ENCODE results near the gene MFAP3. TPM values are rescaled to one million over a fixed set of nuclear protein-coding genes. Genes with fewer than 3 reads are reported as not detected.

Gene MFAP3
- total RNA-seq, 1 experiment from 2014 or later = 25.9 TPM

DNA sequence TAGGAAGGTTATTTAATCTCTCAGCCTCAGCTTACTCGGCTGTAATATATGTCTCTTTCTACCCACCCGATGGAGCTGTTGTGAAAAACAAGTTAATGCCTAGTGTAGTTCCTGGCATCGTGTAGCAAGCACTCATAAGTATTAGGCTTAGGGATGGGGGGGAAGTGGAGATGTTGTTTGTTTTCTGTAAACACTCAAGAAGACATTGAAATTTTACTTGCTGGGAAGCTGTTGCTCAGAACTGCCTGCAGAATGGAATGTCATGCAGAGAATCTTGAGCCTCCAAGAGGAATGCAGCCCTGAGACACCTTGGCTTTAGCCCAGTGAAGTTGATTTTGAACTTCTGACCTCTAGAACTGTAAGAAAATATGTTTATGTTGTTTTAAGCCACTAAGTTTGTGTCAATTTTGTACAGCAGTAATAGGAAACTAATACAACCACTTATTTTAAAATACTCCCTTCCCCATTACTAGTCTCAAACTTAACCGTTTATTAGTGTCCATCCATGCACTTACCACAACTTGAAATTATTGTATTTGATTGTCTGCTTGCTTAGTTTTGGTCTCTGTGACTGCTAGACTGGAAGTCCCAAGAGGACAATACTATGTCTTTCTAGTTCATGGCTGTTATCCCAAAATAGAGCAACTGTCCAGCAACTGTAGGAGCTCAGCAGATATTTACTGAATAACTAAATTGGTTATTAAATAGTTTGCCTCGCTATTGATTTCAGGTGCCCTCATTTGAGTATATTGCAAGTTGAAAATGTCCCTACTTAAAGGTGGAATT is 53.8 kb downstream of the MFAP3 start:
- no peaks in the 10 kb centered on the region for H3K27me3 ChIP-seq (ENCODE audit: control insufficient read depth, insufficient read depth, low read length)
- DNase-seq = no peak
- no peaks in the 10 kb centered on the region for H3K36me3 ChIP-seq (replicated peaks; ENCODE audit: control insufficient read depth, insufficient read depth, low read length)
- no peak overlapping the region for H3K4me3 ChIP-seq (ENCODE audit: insufficient read depth, low read depth, low read length)

DNA sequence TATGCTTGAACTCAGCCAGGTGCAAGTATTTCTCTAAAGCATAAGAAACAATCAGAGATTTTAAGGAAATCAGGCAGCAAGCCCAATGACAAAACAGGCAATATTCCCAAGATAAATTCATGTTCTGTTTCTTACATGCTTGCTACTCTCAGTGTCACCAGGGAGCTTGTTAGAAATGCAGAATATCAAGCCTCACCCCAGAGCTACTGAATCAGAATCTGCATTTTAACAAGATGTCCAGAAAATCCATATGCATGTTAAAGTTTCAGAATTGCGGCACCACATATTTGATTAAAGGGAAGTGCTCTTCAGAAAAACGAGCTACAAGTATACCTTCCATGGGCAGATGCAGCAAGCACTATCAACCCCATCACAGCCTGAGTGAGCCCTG is 54.4 kb downstream of the MFAP3 start:
- H3K27me3 ChIP-seq (ENCODE audit: control insufficient read depth, insufficient read depth, low read length) = no peaks in the 10 kb centered on the region
- DNase-seq = no peak
- no peak overlapping the region for H3K4me3 ChIP-seq (ENCODE audit: insufficient read depth, low read depth, low read length)
- no peaks in the 10 kb centered on the region for H3K36me3 ChIP-seq (replicated peaks; ENCODE audit: control insufficient read depth, insufficient read depth, low read length)

DNA sequence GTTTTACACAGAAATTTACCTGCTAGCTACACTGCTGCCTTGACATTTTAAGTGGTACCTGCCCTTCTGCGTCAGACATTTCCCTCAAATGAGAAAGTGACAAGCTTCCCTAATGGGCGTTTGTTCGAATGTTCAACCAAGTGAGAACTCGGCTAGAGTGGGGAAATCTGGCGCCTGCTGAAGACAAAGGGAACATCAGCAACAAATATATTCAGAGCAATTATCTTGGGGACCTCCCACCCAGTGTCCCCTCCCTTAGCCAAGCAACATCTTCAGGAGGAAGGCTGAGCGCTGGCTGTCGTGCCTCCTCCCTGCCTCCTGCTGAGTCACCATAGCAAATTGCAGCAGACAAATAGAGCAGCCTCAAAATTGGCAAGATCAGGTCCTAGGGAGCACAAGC is 57.1 kb downstream of the MFAP3 start:
- Histone ChIP-seq H3K36me3 (replicated peaks; ENCODE audit: control insufficient read depth, insufficient read depth, low read length) (no peaks in the 10 kb centered on the region), H3K27me3 (ENCODE audit: control insufficient read depth, insufficient read depth, low read length) (no peaks in the 10 kb centered on the region), H3K4me3 (ENCODE audit: insufficient read depth, low read depth, low read length) (no peak overlapping the region)
- no peak for DNase-seq

DNA sequence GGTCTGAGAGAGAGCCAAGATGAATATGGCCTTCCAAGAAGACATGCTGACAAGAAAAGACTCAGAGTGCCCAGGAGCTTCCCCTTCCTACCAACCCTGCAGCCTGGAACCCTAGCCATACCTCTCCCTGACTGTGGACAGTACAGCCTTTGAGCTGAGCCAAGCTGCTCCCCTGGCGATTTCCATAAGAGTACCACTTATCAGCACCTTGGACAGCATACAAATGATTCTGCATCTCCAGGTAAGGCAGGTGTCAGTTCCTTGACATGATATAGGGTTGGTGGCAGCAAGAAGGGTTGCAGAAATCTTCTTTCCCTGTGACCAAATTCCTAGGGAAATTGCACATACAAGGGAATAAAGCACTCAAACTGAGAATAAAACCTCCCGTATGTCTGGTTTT is 58.3 kb downstream of the MFAP3 start:
- H3K27me3 ChIP-seq (ENCODE audit: control insufficient read depth, insufficient read depth, low read length) = no peaks in the 10 kb centered on the region
- DNase-seq = no peak

DNA sequence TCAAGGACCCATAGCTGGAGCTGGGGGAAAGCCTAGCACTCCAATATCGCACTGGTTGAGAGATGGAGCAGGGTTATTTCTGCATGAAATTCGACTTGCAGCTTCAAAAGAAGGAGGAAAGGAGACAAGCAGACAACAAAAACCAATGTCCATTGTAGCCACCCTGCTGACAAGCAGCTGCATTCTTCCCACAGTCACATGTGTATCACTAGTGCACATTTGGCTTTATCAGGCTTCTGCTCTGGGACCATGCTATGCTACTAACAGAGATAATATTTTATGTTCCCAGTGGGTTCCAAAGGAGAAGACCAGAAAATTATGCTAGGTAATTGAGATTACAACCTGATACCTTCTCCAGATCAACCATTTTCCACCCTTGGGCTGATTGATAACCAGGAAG is 59.7 kb downstream of the MFAP3 start:
- no peaks in the 10 kb centered on the region for H3K27me3 ChIP-seq (ENCODE audit: control insufficient read depth, insufficient read depth, low read length)
- no peak for DNase-seq
- no peak overlapping the region for H3K4me3 ChIP-seq (ENCODE audit: insufficient read depth, low read depth, low read length)
- no peaks in the 10 kb centered on the region for H3K36me3 ChIP-seq (replicated peaks; ENCODE audit: control insufficient read depth, insufficient read depth, low read length)

More for the DNA sequence above, 58.3 kb downstream of the MFAP3 start:
- H3K36me3 ChIP-seq (replicated peaks; ENCODE audit: control insufficient read depth, insufficient read depth, low read length) = no peaks in the 10 kb centered on the region
- no peak overlapping the region for H3K4me3 ChIP-seq (ENCODE audit: insufficient read depth, low read depth, low read length)

DNA sequence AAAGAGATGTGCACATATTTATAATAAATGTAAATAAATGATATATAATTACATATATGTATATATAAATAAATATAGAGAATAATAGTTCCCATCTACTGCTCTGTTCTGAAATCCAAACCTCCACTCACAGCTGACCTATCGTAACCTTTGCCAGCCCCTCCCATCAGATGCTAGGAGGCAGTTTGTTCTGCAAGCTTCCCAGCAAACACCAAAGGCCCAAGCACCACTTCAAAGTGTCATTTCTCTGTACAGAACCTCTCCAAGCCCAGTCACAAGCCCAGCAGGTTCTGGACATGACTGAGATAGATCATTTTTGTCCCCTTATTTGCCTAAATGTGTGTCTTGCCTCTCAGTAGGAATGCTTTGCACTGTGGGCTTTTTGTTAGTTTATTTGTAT is 62.4 kb downstream of the MFAP3 start:
- DNase-seq = no peak
- Histone ChIP-seq H3K4me3 (ENCODE audit: insufficient read depth, low read depth, low read length) (no peak overlapping the region), H3K27me3 (ENCODE audit: control insufficient read depth, insufficient read depth, low read length) (no peaks in the 10 kb centered on the region), H3K36me3 (replicated peaks; ENCODE audit: control insufficient read depth, insufficient read depth, low read length) (no peaks in the 10 kb centered on the region)

DNA sequence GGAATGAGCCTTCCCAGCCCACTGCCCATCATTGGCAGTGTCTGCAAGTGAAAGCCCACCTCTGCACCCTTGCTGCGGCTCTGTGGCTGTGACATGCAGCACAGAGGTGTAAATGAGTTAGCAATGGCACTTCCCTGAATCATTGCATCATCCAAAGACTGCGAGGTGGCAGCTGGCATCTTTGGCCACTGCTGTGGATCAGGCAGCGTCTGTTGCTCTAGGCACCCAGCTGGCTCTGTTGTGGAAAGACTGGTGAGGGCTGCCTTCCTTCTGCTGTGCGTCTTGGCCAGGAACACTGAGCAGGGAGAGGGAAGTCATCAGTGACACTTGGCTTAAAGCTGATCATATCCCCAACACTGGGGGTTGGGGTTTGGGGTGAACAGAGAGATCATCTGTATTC is 64.5 kb downstream of the MFAP3 start:
- no peak for DNase-seq
- Histone ChIP-seq H3K27me3 (ENCODE audit: control insufficient read depth, insufficient read depth, low read length) (no peaks in the 10 kb centered on the region), H3K36me3 (replicated peaks; ENCODE audit: control insufficient read depth, insufficient read depth, low read length) (no peaks in the 10 kb centered on the region), H3K4me3 (ENCODE audit: insufficient read depth, low read depth, low read length) (no peak overlapping the region)

Other genes starting within 250 kb of the MFAP3 start
- 6.1 and 9.6 TPM in 2 replicates for gene FAM114A2, start 57 bp upstream of the MFAP3 start, total RNA-seq (2014; rRNA removed; shearing (Covaris generic))
- 13.8 and 16.3 TPM in 2 replicates for gene GALNT10, start 151.8 kb downstream of the MFAP3 start, total RNA-seq (2014; rRNA removed; shearing (Covaris generic))

Measured in H7 (cell line).